SHP77 treated with DMSO at 0.1 percent for 48 hours (cell line): Measurements from ENCODE around the gene PCDHGB5.
"Not testable (repeated sequence)": the region's sequence is repeated elsewhere in the genome, so short reads cannot be mapped to it uniquely, and the experiment has no call there.

Source experiments
- DNase-seq: peaks from one replicate; lab custom pipeline; 2025; lab: John Stamatoyannopoulos, UW

The PCDHGB5 gene

GRCh38 chr5:141412854-141413539 lies 15.2 kb downstream of the PCDHGB5 start, which contains the start of gene PCDHGA10:
Gene PCDHGA10 (plus strand): TSS chr5:141412987. CDS start chr5:141413176, 189 bp downstream.
- no peak for DNase-seq

DNA sequence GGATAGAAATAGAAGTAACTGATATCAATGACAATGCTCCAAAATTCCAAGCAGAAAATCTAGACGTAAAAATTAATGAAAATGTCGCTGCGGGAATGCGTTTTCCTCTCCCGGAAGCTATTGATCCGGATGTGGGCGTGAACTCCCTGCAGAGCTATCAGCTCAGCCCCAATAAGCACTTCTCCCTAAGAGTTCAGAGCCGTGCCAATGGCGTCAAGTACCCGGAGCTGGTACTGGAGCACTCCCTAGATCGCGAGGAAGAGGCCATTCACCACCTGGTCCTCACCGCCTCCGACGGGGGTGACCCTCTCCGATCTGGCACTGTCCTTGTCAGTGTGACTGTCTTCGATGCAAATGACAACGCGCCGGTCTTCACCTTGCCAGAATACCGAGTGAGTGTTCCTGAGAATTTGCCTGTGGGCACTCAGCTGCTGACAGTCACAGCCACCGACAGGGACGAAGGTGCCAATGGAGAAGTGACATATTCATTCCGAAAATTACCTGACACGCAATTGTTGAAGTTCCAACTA lies 15.9 kb downstream of the PCDHGB5 start:
- no peak for DNase-seq

- not testable (repeated sequence) for DNase-seq
Measured at GRCh38 chr5:141414548-141415274, 17.0 kb downstream of the PCDHGB5 start.

GRCh38 chr5:141415275-141415618 lies 17.5 kb downstream of the PCDHGB5 start:
- DNase-seq = not testable (repeated sequence)

DNA sequence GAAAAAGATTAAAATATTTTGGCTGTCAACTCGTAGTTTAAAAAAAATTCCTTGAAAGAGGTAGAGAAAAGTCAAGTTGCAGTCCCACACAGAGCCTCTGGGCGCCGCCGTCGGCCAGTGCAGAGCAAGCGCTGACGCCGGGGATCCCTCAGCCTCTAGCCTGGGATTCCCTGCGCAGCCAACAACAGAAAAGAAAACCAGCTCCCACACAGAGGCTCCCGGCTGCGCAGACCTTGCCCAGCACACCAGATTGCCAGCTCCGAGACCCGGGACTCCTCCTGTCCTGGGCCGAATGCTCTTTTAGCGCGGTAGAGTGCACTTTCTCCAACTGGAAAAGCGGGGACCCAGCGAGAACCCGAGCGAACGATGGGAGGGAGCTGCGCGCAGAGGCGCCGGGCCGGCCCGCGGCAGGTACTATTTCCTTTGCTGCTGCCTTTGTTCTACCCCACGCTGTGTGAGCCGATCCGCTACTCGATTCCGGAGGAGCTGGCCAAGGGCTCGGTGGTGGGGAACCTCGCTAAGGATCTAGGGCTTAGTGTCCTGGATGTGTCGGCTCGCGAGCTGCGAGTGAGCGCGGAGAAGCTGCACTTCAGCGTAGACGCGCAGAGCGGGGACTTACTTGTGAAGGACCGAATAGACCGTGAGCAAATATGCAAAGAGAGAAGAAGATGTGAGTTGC lies 19.9 kb downstream of the PCDHGB5 start, which contains the start of gene PCDHGB7:
Gene PCDHGB7 (plus strand): TSS at position 184 of the 679 bp plus-strand sequence. CDS start 183 bp downstream, at position 367.
- DNase-seq = not testable (repeated sequence)

DNA sequence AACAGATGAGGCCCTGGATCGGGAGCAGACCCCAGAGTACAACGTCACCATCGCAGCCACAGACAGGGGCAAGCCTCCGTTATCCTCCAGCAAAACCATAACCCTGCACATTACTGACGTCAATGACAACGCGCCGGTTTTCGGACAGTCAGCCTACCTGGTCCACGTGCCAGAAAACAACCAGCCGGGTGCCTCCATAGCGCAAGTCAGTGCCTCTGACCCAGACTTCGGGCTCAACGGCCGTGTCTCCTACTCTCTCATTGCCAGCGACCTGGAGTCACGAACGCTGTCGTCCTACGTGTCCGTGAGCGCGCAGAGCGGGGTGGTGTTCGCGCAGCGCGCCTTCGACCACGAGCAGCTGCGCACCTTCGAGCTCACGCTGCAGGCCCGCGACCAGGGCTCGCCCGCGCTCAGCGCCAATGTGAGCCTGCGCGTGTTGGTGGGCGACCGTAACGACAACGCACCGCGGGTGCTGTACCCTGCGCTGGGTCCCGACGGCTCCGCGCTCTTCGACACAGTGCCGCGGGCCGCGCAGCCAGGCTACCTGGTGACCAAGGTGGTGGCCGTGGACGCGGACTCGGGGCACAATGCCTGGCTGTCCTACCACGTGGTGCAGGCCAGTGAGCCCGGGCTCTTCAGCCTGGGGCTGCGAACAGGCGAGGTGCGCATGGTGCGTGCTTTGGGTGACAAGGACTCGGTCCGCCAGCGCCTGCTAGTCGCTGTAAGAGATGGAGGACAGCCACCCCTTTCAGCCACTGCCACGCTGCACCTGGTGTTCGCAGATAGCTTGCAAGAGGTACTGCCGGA lies 21.5 kb downstream of the PCDHGB5 start:
- no peak for DNase-seq

GRCh38 chr5:141420855-141421488 lies 23.2 kb downstream of the PCDHGB5 start, which contains the start of gene PCDHGA11:
Gene PCDHGA11 (plus strand): TSS chr5:141421051. CDS start chr5:141421228, 177 bp downstream.
- DNase-seq = no peak

DNA sequence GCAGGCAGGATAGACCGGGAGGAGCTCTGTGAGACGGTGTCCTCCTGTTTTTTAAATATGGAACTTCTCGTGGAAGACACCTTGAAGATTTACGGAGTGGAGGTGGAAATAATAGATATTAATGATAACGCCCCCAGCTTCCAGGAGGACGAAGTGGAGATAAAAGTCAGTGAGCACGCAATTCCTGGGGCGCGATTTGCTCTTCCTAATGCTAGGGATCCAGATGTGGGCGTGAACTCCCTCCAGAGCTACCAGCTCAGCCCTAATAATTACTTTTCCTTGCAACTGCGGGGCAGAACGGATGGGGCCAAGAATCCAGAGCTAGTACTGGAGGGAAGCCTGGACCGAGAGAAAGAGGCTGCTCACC lies 23.7 kb downstream of the PCDHGB5 start:
- DNase-seq = no peak

- DNase-seq = no peak
Measured at GRCh38 chr5:141422742-141423291, 25.1 kb downstream of the PCDHGB5 start.

DNA sequence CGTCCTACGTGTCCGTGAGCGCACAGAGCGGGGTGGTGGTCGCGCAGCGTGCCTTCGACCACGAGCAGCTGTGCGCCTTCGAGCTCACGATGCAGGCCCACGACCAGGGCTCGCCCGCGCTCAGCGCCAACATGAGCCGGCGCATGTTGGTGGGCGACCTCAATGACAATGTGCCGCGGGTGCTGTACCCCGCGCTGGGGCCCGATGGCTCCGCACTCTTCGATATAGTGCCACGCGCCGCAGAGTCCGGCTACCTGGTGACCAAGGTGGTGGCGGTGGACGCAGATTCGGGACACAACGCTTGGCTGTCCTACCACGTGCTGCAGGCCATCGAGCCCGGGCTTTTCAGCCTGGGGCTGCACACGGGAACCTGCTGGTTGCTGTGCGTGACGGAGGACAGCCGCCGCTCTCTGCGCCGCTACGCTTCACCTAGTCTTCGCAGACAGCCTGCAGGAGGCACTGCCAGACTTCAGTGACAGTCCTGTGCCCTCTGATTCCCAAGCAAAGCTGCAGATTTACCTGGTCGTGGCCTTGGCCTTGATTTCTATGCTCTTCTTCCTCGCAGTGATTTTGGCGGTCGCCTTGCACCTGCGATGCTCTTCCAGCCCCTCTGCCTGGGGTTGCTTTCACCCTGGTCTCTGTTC lies 30.2 kb downstream of the PCDHGB5 start:
- DNase-seq = no peak

GRCh38 chr5:141430332-141431113 lies 32.8 kb downstream of the PCDHGB5 start, which contains the start of gene PCDHGA12:
Gene PCDHGA12 (plus strand): TSS chr5:141430507. CDS start chr5:141430760, 253 bp downstream.
- DNase-seq = no peak

GRCh38 chr5:141431286-141431685 lies 33.5 kb downstream of the PCDHGB5 start:
- no peak for DNase-seq

GRCh38 chr5:141432308-141432707 lies 34.6 kb downstream of the PCDHGB5 start:
- not testable (repeated sequence) for DNase-seq

DNA sequence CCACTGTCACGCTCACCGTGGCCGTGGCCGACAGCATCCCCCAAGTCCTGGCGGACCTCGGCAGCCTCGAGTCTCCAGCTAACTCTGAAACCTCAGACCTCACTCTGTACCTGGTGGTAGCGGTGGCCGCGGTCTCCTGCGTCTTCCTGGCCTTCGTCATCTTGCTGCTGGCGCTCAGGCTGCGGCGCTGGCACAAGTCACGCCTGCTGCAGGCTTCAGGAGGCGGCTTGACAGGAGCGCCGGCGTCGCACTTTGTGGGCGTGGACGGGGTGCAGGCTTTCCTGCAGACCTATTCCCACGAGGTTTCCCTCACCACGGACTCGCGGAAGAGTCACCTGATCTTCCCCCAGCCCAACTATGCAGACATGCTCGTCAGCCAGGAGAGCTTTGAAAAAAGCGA lies 35.0 kb downstream of the PCDHGB5 start:
- not testable (repeated sequence) for DNase-seq

DNA sequence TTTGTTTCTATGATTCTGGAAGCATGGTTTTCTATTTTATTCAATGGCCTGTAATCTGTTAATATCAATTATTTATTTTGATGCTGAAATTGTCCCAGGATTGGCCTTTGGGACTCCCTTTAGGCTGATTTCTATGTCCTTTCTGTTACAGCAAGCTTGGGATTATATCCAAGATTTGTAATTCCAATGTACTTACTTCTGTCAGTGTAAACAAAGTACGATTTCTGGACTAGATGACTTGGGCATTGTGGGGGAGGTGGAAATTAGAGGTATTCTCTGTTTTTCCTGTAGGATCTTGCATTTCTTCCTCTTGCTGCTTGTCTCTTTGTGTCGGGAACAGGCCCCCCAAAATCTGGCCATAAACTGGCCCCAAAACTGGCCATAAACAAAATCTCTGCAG lies 36.3 kb downstream of the PCDHGB5 start:
- DNase-seq = no peak

- DNase-seq = no peak
Measured at GRCh38 chr5:141437221-141437620, 39.5 kb downstream of the PCDHGB5 start.

GRCh38 chr5:141439411-141440141 lies 41.8 kb downstream of the PCDHGB5 start:
- no peak for DNase-seq

DNA sequence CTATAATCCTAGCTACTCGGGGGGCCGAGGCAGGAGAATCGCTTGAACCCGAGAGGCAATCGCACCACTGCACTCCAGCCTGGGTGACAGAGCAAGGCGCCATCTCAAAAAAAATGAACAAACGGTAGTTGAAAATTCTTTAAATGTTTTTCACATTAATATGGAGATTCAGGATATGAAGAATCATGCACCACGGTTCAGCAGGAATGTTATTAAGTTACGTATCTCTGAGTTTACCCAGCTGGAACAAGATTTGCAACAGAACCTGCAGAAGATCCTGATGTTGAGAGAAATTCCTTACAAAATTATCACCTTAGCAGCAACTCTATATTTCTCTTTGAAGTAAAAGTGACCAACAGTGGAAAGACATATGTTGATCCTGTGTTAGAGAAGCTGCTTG lies 42.6 kb downstream of the PCDHGB5 start:
- no peak for DNase-seq
